ENCODE measurements around the gene TRAPPC14. TPM values are rescaled to one million over a fixed set of nuclear protein-coding genes. Genes with fewer than 3 reads are reported as not detected.

TRAPPC14 gene
- total and polyA plus RNA-seq, 9 of the 15 experiments (the other 6 are each of a cell fraction or from before 2014, with no cell fraction given): 0.42 to 45.9 (median 18.2) TPM

- TF ChIP-seq, protein P1, sequence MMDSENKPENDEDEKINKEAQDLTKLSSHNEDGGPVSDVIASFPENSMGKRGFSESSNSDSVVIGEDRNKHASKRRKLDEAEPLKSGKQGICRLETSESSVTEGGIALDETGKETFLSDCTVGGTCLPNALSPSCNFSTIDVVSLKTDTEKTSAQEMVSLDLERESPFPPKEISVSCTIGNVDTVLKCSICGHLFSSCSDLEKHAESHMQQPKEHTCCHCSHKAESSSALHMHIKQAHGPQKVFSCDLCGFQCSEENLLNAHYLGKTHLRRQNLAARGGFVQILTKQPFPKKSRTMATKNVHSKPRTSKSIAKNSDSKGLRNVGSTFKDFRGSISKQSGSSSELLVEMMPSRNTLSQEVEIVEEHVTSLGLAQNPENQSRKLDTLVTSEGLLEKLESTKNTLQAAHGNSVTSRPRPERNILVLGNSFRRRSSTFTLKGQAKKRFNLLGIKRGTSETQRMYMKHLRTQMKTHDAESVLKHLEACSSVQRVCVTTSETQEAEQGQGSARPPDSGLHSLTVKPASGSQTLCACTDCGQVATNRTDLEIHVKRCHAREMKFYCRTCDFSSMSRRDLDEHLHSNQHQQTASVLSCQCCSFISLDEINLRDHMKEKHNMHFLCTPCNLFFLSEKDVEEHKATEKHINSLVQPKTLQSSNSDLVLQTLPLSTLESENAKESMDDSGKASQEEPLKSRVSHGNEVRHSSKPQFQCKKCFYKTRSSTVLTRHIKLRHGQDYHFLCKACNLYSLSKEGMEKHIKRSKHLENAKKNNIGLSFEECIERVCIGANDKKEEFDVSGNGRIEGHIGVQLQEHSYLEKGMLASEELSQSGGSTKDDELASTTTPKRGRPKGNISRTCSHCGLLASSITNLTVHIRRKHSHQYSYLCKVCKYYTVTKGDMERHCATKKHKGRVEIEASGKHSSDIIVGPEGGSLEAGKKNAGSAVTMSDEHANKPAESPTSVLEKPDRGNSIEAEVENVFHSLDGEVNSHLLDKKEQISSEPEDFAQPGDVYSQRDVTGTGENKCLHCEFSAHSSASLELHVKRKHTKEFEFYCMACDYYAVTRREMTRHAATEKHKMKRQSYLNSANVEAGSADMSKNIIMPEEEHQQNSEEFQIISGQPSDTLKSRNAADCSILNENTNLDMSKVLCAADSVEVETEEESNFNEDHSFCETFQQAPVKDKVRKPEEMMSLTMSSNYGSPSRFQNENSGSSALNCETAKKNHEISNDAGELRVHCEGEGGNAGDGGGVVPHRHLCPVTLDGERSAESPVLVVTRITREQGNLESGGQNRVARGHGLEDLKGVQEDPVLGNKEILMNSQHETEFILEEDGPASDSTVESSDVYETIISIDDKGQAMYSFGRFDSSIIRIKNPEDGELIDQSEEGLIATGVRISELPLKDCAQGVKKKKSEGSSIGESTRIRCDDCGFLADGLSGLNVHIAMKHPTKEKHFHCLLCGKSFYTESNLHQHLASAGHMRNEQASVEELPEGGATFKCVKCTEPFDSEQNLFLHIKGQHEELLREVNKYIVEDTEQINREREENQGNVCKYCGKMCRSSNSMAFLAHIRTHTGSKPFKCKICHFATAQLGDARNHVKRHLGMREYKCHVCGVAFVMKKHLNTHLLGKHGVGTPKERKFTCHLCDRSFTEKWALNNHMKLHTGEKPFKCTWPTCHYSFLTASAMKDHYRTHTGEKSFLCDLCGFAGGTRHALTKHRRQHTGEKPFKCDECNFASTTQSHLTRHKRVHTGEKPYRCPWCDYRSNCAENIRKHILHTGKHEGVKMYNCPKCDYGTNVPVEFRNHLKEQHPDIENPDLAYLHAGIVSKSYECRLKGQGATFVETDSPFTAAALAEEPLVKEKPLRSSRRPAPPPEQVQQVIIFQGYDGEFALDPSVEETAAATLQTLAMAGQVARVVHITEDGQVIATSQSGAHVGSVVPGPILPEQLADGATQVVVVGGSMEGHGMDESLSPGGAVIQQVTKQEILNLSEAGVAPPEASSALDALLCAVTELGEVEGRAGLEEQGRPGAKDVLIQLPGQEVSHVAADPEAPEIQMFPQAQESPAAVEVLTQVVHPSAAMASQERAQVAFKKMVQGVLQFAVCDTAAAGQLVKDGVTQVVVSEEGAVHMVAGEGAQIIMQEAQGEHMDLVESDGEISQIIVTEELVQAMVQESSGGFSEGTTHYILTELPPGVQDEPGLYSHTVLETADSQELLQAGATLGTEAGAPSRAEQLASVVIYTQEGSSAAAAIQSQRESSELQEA (IDR thresholded peaks at IDR 0.05; ENCODE audit: low read depth): no peak
- TF ChIP-seq ZC3H4 (CRISPR knock-in tag; IDR thresholded peaks at IDR 0.05; ENCODE audit: borderline replicate concordance) (no peak), EGR1 (conservative IDR thresholded peaks at IDR 0.05) (no peak), TARDBP (IDR thresholded peaks at IDR 0.05) (no peak), SMARCA5 (IDR thresholded peaks at IDR 0.05) (no peak), ZSCAN29 (IDR thresholded peaks at IDR 0.05) (no peak), ESRRA (IDR thresholded peaks at IDR 0.05; ENCODE audit: borderline replicate concordance, low read depth) (no peak), POLR2H (tag; IDR thresholded peaks at IDR 0.05; ENCODE audit: low read depth) (no peak), MECOM (CRISPR knock-in tag; IDR thresholded peaks at IDR 0.05) (no peak), ZNF253 (CRISPR knock-in tag; conservative IDR thresholded peaks at IDR 0.05) (no peak), SMARCB1 (IDR thresholded peaks at IDR 0.05; ENCODE audit: insufficient read length, low read depth) (no peak), NCOR1 (IDR thresholded peaks at IDR 0.05) (no peak), HEY1 (CRISPR knock-in tag; IDR thresholded peaks at IDR 0.05; ENCODE audit: borderline replicate concordance) (no peak), CEBPB (tag; IDR thresholded peaks at IDR 0.05) (no peak), ZBTB17 (CRISPR knock-in tag; IDR thresholded peaks at IDR 0.05) (no peak), TOE1 (IDR thresholded peaks at IDR 0.05; ENCODE audit: borderline replicate concordance) (peak; percentile 56; the same call in 1 of the 2 replicates), TOE1 (CRISPR knock-in tag; IDR thresholded peaks at IDR 0.05; ENCODE audit: borderline replicate concordance, low read depth) (no peak), MED1 (CRISPR knock-in tag; IDR thresholded peaks at IDR 0.05; ENCODE audit: borderline replicate concordance) (0 out of 2 replicates have a peak, but pooled peaks have one; percentile 43)
- TF ChIP-seq, protein P2, sequence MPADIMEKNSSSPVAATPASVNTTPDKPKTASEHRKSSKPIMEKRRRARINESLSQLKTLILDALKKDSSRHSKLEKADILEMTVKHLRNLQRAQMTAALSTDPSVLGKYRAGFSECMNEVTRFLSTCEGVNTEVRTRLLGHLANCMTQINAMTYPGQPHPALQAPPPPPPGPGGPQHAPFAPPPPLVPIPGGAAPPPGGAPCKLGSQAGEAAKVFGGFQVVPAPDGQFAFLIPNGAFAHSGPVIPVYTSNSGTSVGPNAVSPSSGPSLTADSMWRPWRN (IDR thresholded peaks at IDR 0.05; ENCODE audit: low read depth): no peak
- TF ChIP-seq, protein P3, sequence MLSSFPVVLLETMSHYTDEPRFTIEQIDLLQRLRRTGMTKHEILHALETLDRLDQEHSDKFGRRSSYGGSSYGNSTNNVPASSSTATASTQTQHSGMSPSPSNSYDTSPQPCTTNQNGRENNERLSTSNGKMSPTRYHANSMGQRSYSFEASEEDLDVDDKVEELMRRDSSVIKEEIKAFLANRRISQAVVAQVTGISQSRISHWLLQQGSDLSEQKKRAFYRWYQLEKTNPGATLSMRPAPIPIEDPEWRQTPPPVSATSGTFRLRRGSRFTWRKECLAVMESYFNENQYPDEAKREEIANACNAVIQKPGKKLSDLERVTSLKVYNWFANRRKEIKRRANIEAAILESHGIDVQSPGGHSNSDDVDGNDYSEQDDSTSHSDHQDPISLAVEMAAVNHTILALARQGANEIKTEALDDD (IDR thresholded peaks at IDR 0.05): no peak
- TF ChIP-seq, protein P4, sequence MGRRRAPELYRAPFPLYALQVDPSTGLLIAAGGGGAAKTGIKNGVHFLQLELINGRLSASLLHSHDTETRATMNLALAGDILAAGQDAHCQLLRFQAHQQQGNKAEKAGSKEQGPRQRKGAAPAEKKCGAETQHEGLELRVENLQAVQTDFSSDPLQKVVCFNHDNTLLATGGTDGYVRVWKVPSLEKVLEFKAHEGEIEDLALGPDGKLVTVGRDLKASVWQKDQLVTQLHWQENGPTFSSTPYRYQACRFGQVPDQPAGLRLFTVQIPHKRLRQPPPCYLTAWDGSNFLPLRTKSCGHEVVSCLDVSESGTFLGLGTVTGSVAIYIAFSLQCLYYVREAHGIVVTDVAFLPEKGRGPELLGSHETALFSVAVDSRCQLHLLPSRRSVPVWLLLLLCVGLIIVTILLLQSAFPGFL (CRISPR knock-in tag; IDR thresholded peaks at IDR 0.05): no peak
Observed at GRCh38 chr7:100132697-100133151, 25.8 kb downstream of the TRAPPC14 start (continued).
